GM12878 (cell line): Measurements from ENCODE around the gene ALAS1. TPM values are rescaled to one million over a fixed set of nuclear protein-coding genes. Genes with fewer than 3 reads are reported as not detected.

ENCODE experiments used
- ATAC-seq: fragments of 200-7000 bp; cut with Tn5 transposase; 3 replicates; pipeline ENCODE4 v1.9.1; 2020; ENCODE audit warnings: mild to moderate bottlenecking, moderate library complexity
- BruUV-seq: library from RNA; stranded (reverse); fragments of 400-500 nt; replicated peaks from 2 replicates; lab custom pipeline; 2021; lab: Mats Ljungman, UMichigan
- CTCF ChIA-PET: fragments of 300-600 bp; sonication (Branson Sonifier 250); formaldehyde crosslinking; extraction: SDS; loops from one replicate; lab custom pipeline; 2021; ENCODE audit warnings: inconsistent platforms; lab: Yijun Ruan, JAX
- POLR2A ChIA-PET: fragments of 350-600 bp; formaldehyde crosslinking; extraction: SDS; loops from one replicate; lab custom pipeline; 2021; ENCODE audit warnings: inconsistent platforms; lab: Charles Lee
- RAD21 ChIA-PET: fragments of 300-600 bp; sonication (Branson Sonifier 250); formaldehyde crosslinking; loops from one replicate; lab custom pipeline; 2023; ENCODE audit warnings: antibody characterized with exemption; ENCODE audit not compliant: unreplicated experiment; lab: Charles Lee
- SMC1A ChIA-PET: fragments of 300-600 bp; sonication (Branson Sonifier 250); formaldehyde crosslinking; loops from one replicate; lab custom pipeline; 2023; ENCODE audit not compliant: unreplicated experiment, uncharacterized antibody; lab: Charles Lee
- DNase-seq: peaks from one replicate; pipeline ENCODE4 v3.0.0-alpha.2; 2011; ENCODE audit warnings: low read depth, low spot score
- FAIRE-seq: peaks from 3 replicates; lab custom pipeline; 2011; peaks lifted over from hg19 to GRCh38; lab: Jason Lieb, UNC
- H2AFZ ChIP-seq: 2 replicates; pipeline ENCODE4 v1.6.0; 2011; ENCODE audit warnings: low read depth, low read length, control low read depth; ENCODE audit not compliant: control insufficient read depth
- H3K27ac ChIP-seq: 2 replicates; pipeline ENCODE4 v1.5.1; 2011; ENCODE audit warnings: control low read depth; ENCODE audit not compliant: control insufficient read depth, insufficient read depth
- H3K27me3 ChIP-seq, 2 experiments: replicated peaks in 1 of 2; 2 replicates each; pipeline versions ENCODE4 v1.6.0 to v1.6.1; 2011; ENCODE audit warnings: low read length in 1 of 2; ENCODE audit not compliant: control insufficient read depth in 2 of 2, insufficient read depth in 2 of 2
- H3K36me3 ChIP-seq, 2 experiments: 2 replicates each; pipeline ENCODE4 v1.5.1; 2011; ENCODE audit warnings: low read length in 1 of 2; ENCODE audit not compliant: control insufficient read depth in 2 of 2, insufficient read depth in 2 of 2
- H3K4me1 ChIP-seq: 2 replicates; pipeline ENCODE4 v1.6.1; 2011; ENCODE audit warnings: mild to moderate bottlenecking, low read length, moderate library complexity, mixed read lengths; ENCODE audit not compliant: control insufficient read depth, insufficient read depth
- H3K4me2 ChIP-seq: 2 replicates; pipeline ENCODE4 v1.6.0; 2011; ENCODE audit warnings: control low read depth; ENCODE audit not compliant: control insufficient read depth, insufficient read depth
- H3K4me3 ChIP-seq: fragments of 200-600 bp; sonication (generic); 2 replicates; pipeline ENCODE4 v1.5.1; 2016
- H3K79me2 ChIP-seq: 2 replicates; pipeline ENCODE4 v1.6.0; 2011; ENCODE audit warnings: low read length; ENCODE audit not compliant: control insufficient read depth, insufficient read depth
- H3K9ac ChIP-seq: 2 replicates; pipeline ENCODE4 v1.8.0; 2011; ENCODE audit warnings: low read length, control low read depth, mixed read lengths; ENCODE audit not compliant: control insufficient read depth, insufficient read depth
- H3K9me3 ChIP-seq: replicated peaks from 3 replicates; pipeline ENCODE4 v1.5.1; 2011; ENCODE audit warnings: mild to moderate bottlenecking, low read length; ENCODE audit not compliant: control insufficient read depth, insufficient read depth
- H4K20me1 ChIP-seq: 2 replicates; pipeline ENCODE4 v1.6.0; 2011; ENCODE audit not compliant: control insufficient read depth, insufficient read depth
- ATF3 ChIP-seq: IDR thresholded peaks from 2 replicates; pipeline ENCODE4 v1.6.1; 2011; ENCODE audit warnings: low read depth, mild to moderate bottlenecking, low read length, moderate library complexity, borderline replicate concordance; ENCODE audit errors: extremely low read depth
- CBX3 ChIP-seq: fragments of 200-600 bp; sonication (generic); IDR thresholded peaks from 2 replicates; pipeline ENCODE4 v1.6.1; 2016; ENCODE audit warnings: low read depth, borderline replicate concordance
- CBX5 ChIP-seq: sonication (generic); IDR thresholded peaks from 2 replicates; pipeline ENCODE4 v1.6.1; 2016; ENCODE audit warnings: low read depth, moderate library complexity, mild to moderate bottlenecking, inconsistent platforms
- CEBPB ChIP-seq, 2 experiments: fragments of 150-350 bp in 1 of 2; IDR thresholded peaks; 2 replicates each; pipeline ENCODE4 v1.6.1; 2012 to 2014; ENCODE audit warnings: low read depth in 2 of 2, low read length in 2 of 2, borderline replicate concordance in 1 of 2, inconsistent platforms in 1 of 2
- EGR1 ChIP-seq, 2 experiments: IDR thresholded peaks; 1 replicate in 1 of 2; 2 replicates in 1 of 2; pipeline ENCODE4 v1.6.1; 2011 to 2012; ENCODE audit warnings: low read depth in 2 of 2, low read length in 2 of 2, borderline replicate concordance in 1 of 2, mild to moderate bottlenecking in 1 of 2, moderate library complexity in 1 of 2
- ESRRA ChIP-seq: IDR thresholded peaks from 2 replicates; pipeline ENCODE4 v1.6.1; 2012; ENCODE audit warnings: mild to moderate bottlenecking, low read length, improper control_type of control experiment
- HDGF ChIP-seq: fragments of 450-650 bp; IDR thresholded peaks from 2 replicates; pipeline ENCODE4 v1.6.1; 2016; ENCODE audit warnings: antibody characterized with exemption
- MEF2A ChIP-seq: IDR thresholded peaks from 2 replicates; pipeline ENCODE4 v1.6.1; 2011; ENCODE audit warnings: low read depth, mild to moderate bottlenecking, low read length, moderate library complexity; ENCODE audit not compliant: insufficient read depth
- NFYA ChIP-seq: IDR thresholded peaks from 2 replicates; pipeline ENCODE4 v1.6.1; 2011; ENCODE audit warnings: low read depth, mild to moderate bottlenecking, low read length, improper control_type of control experiment, borderline replicate concordance
- NFYB ChIP-seq: IDR thresholded peaks from 2 replicates; pipeline ENCODE4 v1.6.1; 2011; ENCODE audit warnings: low read depth, mild to moderate bottlenecking, low read length, improper control_type of control experiment, moderate library complexity; ENCODE audit not compliant: insufficient read depth
- NR2C2 ChIP-seq: IDR thresholded peaks from 2 replicates; pipeline ENCODE4 v1.6.1; 2011; ENCODE audit warnings: borderline replicate concordance, low read depth; ENCODE audit not compliant: control insufficient read depth, insufficient read length
- PAX8 ChIP-seq: fragments of 450-650 bp; IDR thresholded peaks from 2 replicates; pipeline ENCODE4 v1.6.1; 2017; ENCODE audit warnings: mild to moderate bottlenecking, moderate library complexity
- POU2F2 ChIP-seq: IDR thresholded peaks from 3 replicates; pipeline ENCODE4 v1.6.1; 2011; ENCODE audit warnings: low read depth, mild to moderate bottlenecking, low read length, borderline replicate concordance
- RCOR1 ChIP-seq: conservative IDR thresholded peaks from 2 replicates; pipeline ENCODE4 v1.6.1; 2012; ENCODE audit warnings: low read depth, low read length, improper control_type of control experiment
- SREBF1 ChIP-seq: IDR thresholded peaks from 2 replicates; pipeline ENCODE4 v1.6.1; 2012; ENCODE audit warnings: mild to moderate bottlenecking, low read length
- SRF ChIP-seq, 2 experiments: IDR thresholded peaks; 2 replicates each; pipeline ENCODE4 v1.6.1; 2011; ENCODE audit warnings: low read depth in 2 of 2, low read length in 2 of 2, mild to moderate bottlenecking in 1 of 2, moderate library complexity in 1 of 2
- ZNF274 ChIP-seq: IDR thresholded peaks from one replicate; pipeline ENCODE4 v1.8.0; 2011; ENCODE audit not compliant: insufficient read length, insufficient read depth
- whole genome bisulfite sequencing: methylation state at CpG from one replicate; pipeline ENCODE4 v1.1.6; 2016; ENCODE audit warnings: low lambda C conversion rate; ENCODE audit not compliant: insufficient replicate concordance, insufficient coverage; ENCODE audit errors: missing lambda C conversion rate; 5-methylcytosine and 5-hydroxymethylcytosine counted together
- in situ Hi-C: fragments of 300-500 bp; cut with MboI; formaldehyde crosslinking; loops from 9 replicates; pipeline ENCODE4 v1.14.3; 2018; ENCODE audit warnings: mixed read lengths
- intact Hi-C: fragments of 100-400 bp; cut with micrococcal nuclease; formaldehyde crosslinking; loops from one replicate; pipeline ENCODE4 v1.14.2; 2022; ENCODE audit not compliant: unreplicated experiment
- polyA plus RNA-seq, 11 experiments: library from polyadenylated mRNA; depleted of rRNA in 4 of 11; unstranded in 6 of 11; stranded (reverse) in 5 of 11; fragments of >200 nt; fragmentation: Nextera tagmentation in 4 of 11; fragmentation: Illumina TruSeq in 1 of 11; extraction: Ambion mirVana in 4 of 11; extraction: Trizol in 1 of 11; gene quantifications; 1 replicate in 1 of 11; 2 replicates in 10 of 11; pipeline versions ENCODE4 v1.2.1 to v1.2.3, GENCODE V29; 2011 to 2016; ENCODE audit warnings: inconsistent platforms in 2 of 11, missing spikeins in 2 of 11, low read depth in 1 of 11
- total RNA-seq, 4 experiments: library from RNA; depleted of rRNA in 3 of 4; stranded (reverse); fragments of >200 nt in 3 of 4; fragmentation: Illumina TruSeq in 1 of 4; extraction: Trizol in 1 of 4; gene quantifications; 2 replicates each; pipeline versions ENCODE4 v1.2.1 to v1.2.3, GENCODE V29; 2013 to 2021

Gene ALAS1
- total and polyA plus RNA-seq, 10 of the 15 experiments (the other 5 are each of a cell fraction or from before 2014, with no cell fraction given): 69.9 to 115 (median 94.1) TPM

GRCh38 chr3:52250122-52250521, 52.2 kb downstream of the ALAS1 start:
- H3K36me3 ChIP-seq: peaks cover 19 to 25% of the 10 kb centered on the region in 2 experiments
- RAD21 ChIA-PET: interaction anchor here (1.0 kb wide), 1 partner anchor 27 kb away, joined by 5 read pairs; no protein-coding TSS in a partner anchor
- no peak overlapping the region for H3K4me2 ChIP-seq
- 100% methylated on average over 1 of the region's 1 CpG for WGBS
- H3K9ac ChIP-seq: no peak overlapping the region
- no TSS peak for BruUV-seq
- H3K4me1 ChIP-seq: peaks cover 37% of the 10 kb centered on the region
- POLR2A ChIA-PET: interaction anchor here (0.8 to 7.8 kb wide), 3 partner anchors 10 to 30 kb away, joined by 3 to 60 read pairs (median 4); partner anchors contain the start of gene WDR82
- H3K4me3 ChIP-seq: no peak overlapping the region
- H3K79me2 ChIP-seq: peaks cover 4% of the 10 kb centered on the region
- H2AFZ ChIP-seq: no peak overlapping the region
- TF ChIP-seq CEBPB (IDR thresholded peaks at IDR 0.05; ENCODE audit: borderline replicate concordance in 1 of 2, low read depth in 2 of 2, low read length in 2 of 2): no peak
- TF ChIP-seq CBX3: no peak
- no peak for TF ChIP-seq CBX5
- TF ChIP-seq EGR1 (IDR thresholded peaks at IDR 0.05; ENCODE audit: borderline replicate concordance in 1 of 2, low read depth in 2 of 2, low read length in 2 of 2): no peak
- TF ChIP-seq NFYB: no peak
- TF ChIP-seq POU2F2: no peak
- no peak for TF ChIP-seq ESRRA
- TF ChIP-seq MEF2A: no peak
- TF ChIP-seq NR2C2: no peak
- TF ChIP-seq SRF (IDR thresholded peaks at IDR 0.05; ENCODE audit: low read depth in 2 of 2, low read length in 2 of 2): no peak
- TF ChIP-seq SREBF1: no peak
- no peak for TF ChIP-seq NFYA
- no peak for TF ChIP-seq HDGF
- no peak for TF ChIP-seq ZNF274
- no peak for TF ChIP-seq PAX8
- no peak for TF ChIP-seq ATF3
- no peak for TF ChIP-seq RCOR1
- CTCF ChIA-PET: interaction anchor here (1.2 to 1.5 kb wide), 3 partner anchors 10 to 30 kb away, joined by 3 to 4 read pairs (median 3); no protein-coding TSS in a partner anchor
- ATAC-seq (no peak), FAIRE-seq (no peak), DNase-seq (no peak)
- intact Hi-C loops: no loop called here
- H4K20me1 ChIP-seq: no peaks in the 10 kb centered on the region
- SMC1A ChIA-PET: interaction anchor here (1.4 kb wide), 2 partner anchors 9 to 10 kb away, joined by 3 to 5 read pairs; no protein-coding TSS in a partner anchor
- no peaks in the 10 kb centered on the region for H3K9me3 ChIP-seq
- H3K27me3 ChIP-seq: no peaks in the 10 kb centered on the region
- no peak overlapping the region for H3K27ac ChIP-seq
- in situ Hi-C loops: no loop called here
